MM.1S (cell line): ENCODE data around the gene CMTM4.

Experiments used
- DNase-seq: peaks from one replicate; pipeline ENCODE4 v3.0.0-alpha.2; 2015
- H2AFZ ChIP-seq: fragments of 300-600 bp; sonication (generic); 2 replicates; pipeline ENCODE4 v1.6.0; 2016; ENCODE audit warnings: antibody characterized with exemption, low read length
- H3F3A ChIP-seq: fragments of 300-600 bp; sonication (generic); 2 replicates; pipeline ENCODE4 v1.6.1; 2016; ENCODE audit warnings: mild to moderate bottlenecking, antibody characterized with exemption, low read length, moderate library complexity, mixed read lengths; ENCODE audit not compliant: insufficient read depth
- H3K27ac ChIP-seq: fragments of 300-600 bp; sonication (generic); 2 replicates; pipeline ENCODE4 v1.5.1; 2016; ENCODE audit warnings: mild to moderate bottlenecking, low read length
- H3K27me3 ChIP-seq: fragments of 300-600 bp; sonication (generic); replicated peaks from 2 replicates; pipeline ENCODE4 v1.6.0; 2016; ENCODE audit warnings: low read length; ENCODE audit not compliant: insufficient read depth
- H3K36me3 ChIP-seq: fragments of 300-600 bp; sonication (generic); replicated peaks from 2 replicates; pipeline ENCODE4 v1.6.1; 2016; ENCODE audit warnings: mild to moderate bottlenecking, low read length, mixed read lengths; ENCODE audit not compliant: insufficient read depth
- H3K4me1 ChIP-seq: fragments of 300-600 bp; sonication (generic); 2 replicates; pipeline ENCODE4 v1.6.1; 2016; ENCODE audit warnings: low read length, mixed read lengths
- H3K4me2 ChIP-seq: fragments of 300-600 bp; sonication (generic); 2 replicates; pipeline ENCODE4 v1.6.0; 2016; ENCODE audit warnings: low read depth, low read length
- H3K4me3 ChIP-seq: fragments of 300-600 bp; sonication (generic); 2 replicates; pipeline ENCODE4 v1.5.1; 2016; ENCODE audit warnings: low read length, mixed read lengths
- H3K79me2 ChIP-seq: fragments of 300-600 bp; sonication (generic); 2 replicates; pipeline ENCODE4 v1.6.1; 2016; ENCODE audit warnings: mixed run types, low read length, mixed read lengths
- H3K9ac ChIP-seq: fragments of 300-600 bp; sonication (generic); 2 replicates; pipeline ENCODE4 v1.6.1; 2016; ENCODE audit warnings: low read length, mixed read lengths
- H3K9me2 ChIP-seq: fragments of 300-600 bp; sonication (generic); replicated peaks from 2 replicates; pipeline ENCODE4 v1.6.1; 2016; ENCODE audit warnings: mild to moderate bottlenecking, low read length, mixed read lengths; ENCODE audit not compliant: insufficient read depth
- H3K9me3 ChIP-seq: fragments of 300-600 bp; sonication (generic); replicated peaks from 2 replicates; pipeline ENCODE4 v1.6.1; 2016; ENCODE audit warnings: mild to moderate bottlenecking, low read length, mixed read lengths; ENCODE audit not compliant: insufficient read depth
- H4K20me1 ChIP-seq: fragments of 300-600 bp; sonication (generic); 2 replicates; pipeline ENCODE4 v1.6.1; 2016; ENCODE audit warnings: mild to moderate bottlenecking, low read length, moderate library complexity, mixed read lengths; ENCODE audit not compliant: insufficient read depth
- EZH2 ChIP-seq: fragments of 300-600 bp; sonication (generic); optimal IDR thresholded peaks from 2 replicates; pipeline ENCODE3; 2017; ENCODE audit warnings: low read depth, mild to moderate bottlenecking, antibody characterized with exemption, low read length, mixed read lengths
- EZH2phosphoT487 ChIP-seq: fragments of 300-600 bp; sonication (generic); IDR thresholded peaks from 2 replicates; pipeline ENCODE4 v1.6.1; 2018; ENCODE audit warnings: antibody characterized with exemption, low read length
- TF ChIP-seq, protein P1 (sequence below): fragments of 300-600 bp; sonication (generic); IDR thresholded peaks from 2 replicates; pipeline ENCODE4 v1.5.1; 2016; ENCODE audit warnings: antibody characterized with exemption, low read length, mixed read lengths

Gene CMTM4

GRCh38 chr16:66677179-66677578 lies 19.4 kb downstream of the CMTM4 start:
- peaks cover 19% of the 10 kb centered on the region; the same call in 1 of the 2 replicates for H3K79me2 ChIP-seq
- H2AFZ ChIP-seq: no peak overlapping the region
- no peaks in the 10 kb centered on the region for H4K20me1 ChIP-seq
- TF ChIP-seq, protein P1, sequence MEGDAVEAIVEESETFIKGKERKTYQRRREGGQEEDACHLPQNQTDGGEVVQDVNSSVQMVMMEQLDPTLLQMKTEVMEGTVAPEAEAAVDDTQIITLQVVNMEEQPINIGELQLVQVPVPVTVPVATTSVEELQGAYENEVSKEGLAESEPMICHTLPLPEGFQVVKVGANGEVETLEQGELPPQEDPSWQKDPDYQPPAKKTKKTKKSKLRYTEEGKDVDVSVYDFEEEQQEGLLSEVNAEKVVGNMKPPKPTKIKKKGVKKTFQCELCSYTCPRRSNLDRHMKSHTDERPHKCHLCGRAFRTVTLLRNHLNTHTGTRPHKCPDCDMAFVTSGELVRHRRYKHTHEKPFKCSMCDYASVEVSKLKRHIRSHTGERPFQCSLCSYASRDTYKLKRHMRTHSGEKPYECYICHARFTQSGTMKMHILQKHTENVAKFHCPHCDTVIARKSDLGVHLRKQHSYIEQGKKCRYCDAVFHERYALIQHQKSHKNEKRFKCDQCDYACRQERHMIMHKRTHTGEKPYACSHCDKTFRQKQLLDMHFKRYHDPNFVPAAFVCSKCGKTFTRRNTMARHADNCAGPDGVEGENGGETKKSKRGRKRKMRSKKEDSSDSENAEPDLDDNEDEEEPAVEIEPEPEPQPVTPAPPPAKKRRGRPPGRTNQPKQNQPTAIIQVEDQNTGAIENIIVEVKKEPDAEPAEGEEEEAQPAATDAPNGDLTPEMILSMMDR: no peak
- TF ChIP-seq EZH2phosphoT487 (no peak), EZH2 (no peak)
- H3K9me3 ChIP-seq: no peaks in the 10 kb centered on the region
- H3K4me2 ChIP-seq: no peak overlapping the region
- H3K36me3 ChIP-seq: no peaks in the 10 kb centered on the region
- no peaks in the 10 kb centered on the region for H3K27me3 ChIP-seq
- no peaks in the 10 kb centered on the region for H3F3A ChIP-seq
- no peak overlapping the region for H3K4me3 ChIP-seq
- H3K27ac ChIP-seq: no peak overlapping the region
- H3K9me2 ChIP-seq: no peaks in the 10 kb centered on the region
- DNase-seq: no peak
- no peaks in the 10 kb centered on the region for H3K4me1 ChIP-seq
- H3K9ac ChIP-seq: no peak overlapping the region

- no peaks in the 10 kb centered on the region for H3K9me3 ChIP-seq
- H3K4me2 ChIP-seq: no peak overlapping the region
- H3K79me2 ChIP-seq: peaks cover 15% of the 10 kb centered on the region; the same call in 1 of the 2 replicates
- H3F3A ChIP-seq: no peaks in the 10 kb centered on the region
- H2AFZ ChIP-seq: no peak overlapping the region
- no peak overlapping the region for H3K27ac ChIP-seq
- H3K9ac ChIP-seq: no peak overlapping the region
- H3K36me3 ChIP-seq: no peaks in the 10 kb centered on the region
- H3K27me3 ChIP-seq: no peaks in the 10 kb centered on the region
- no peaks in the 10 kb centered on the region for H4K20me1 ChIP-seq
- no peaks in the 10 kb centered on the region for H3K4me1 ChIP-seq
- no peaks in the 10 kb centered on the region for H3K9me2 ChIP-seq
- TF ChIP-seq EZH2phosphoT487 (no peak), EZH2 (no peak)
- TF ChIP-seq, protein P1: no peak
- no peak for DNase-seq
- H3K4me3 ChIP-seq: no peak overlapping the region
Observed at GRCh38 chr16:66676599-66676998, 19.9 kb downstream of the CMTM4 start.

DNA sequence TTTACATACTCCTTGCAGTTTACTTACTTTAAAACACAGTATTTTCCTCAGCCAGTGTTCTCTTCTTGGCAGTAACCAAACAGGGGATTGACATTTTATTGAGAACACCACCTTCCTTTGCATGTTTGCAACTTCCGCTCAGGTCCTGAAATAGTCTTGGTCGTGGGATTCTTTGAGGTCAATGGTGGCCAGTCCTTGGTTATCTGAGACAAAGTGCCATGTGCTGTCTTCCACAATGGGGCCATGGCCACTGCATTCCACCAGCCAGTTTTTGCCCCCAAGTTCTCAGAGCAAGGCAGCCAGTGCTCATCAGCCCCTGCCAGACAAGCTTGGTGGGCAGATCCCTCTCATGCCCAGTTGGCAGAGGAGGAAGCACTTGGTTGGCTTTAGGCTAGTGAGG lies 22.9 kb downstream of the CMTM4 start:
- Histone ChIP-seq H2AFZ (no peak overlapping the region), H4K20me1 (no peaks in the 10 kb centered on the region), H3K9me3 (no peaks in the 10 kb centered on the region), H3K27me3 (no peaks in the 10 kb centered on the region), H3K79me2 (peaks cover 22% of the 10 kb centered on the region), H3K9ac (no peak overlapping the region), H3K27ac (no peak overlapping the region), H3K4me1 (peaks cover 5% of the 10 kb centered on the region; the same call in 1 of the 2 replicates), H3F3A (no peaks in the 10 kb centered on the region), H3K4me2 (no peak overlapping the region), H3K36me3 (no peaks in the 10 kb centered on the region), H3K4me3 (no peak overlapping the region), H3K9me2 (no peaks in the 10 kb centered on the region)
- DNase-seq: no peak
- no peak for TF ChIP-seq EZH2phosphoT487
- TF ChIP-seq, protein P1: no peak
- TF ChIP-seq EZH2: no peak
